ENCODE data around the gene CDH13.

CDH13 gene

GRCh38 chr16:82860071-82860470 lies 233.3 kb downstream of the CDH13 start:
- Histone ChIP-seq H3K79me2 (ENCODE audit: control insufficient read depth, low read length) (no peaks in the 10 kb centered on the region), H3K27me3 (ENCODE audit: control insufficient read depth, low read length) (no peaks in the 10 kb centered on the region), H3K4me1 (ENCODE audit: control insufficient read depth, low read length) (no peaks in the 10 kb centered on the region), H3K9me3 (ENCODE audit: control insufficient read depth, insufficient read depth, low read length) (no peaks in the 10 kb centered on the region; the same call in 1 of the 2 replicates), H3F3A (ENCODE audit: control insufficient read depth, insufficient read depth) (no peaks in the 10 kb centered on the region), H3K36me3 (ENCODE audit: control insufficient read depth, low read length) (no peaks in the 10 kb centered on the region), H3K4me3 (ENCODE audit: low read length) (no peak overlapping the region), H4K20me1 (ENCODE audit: control insufficient read depth, insufficient read depth, low read depth, low read length) (no peaks in the 10 kb centered on the region), H3K9me2 (replicated peaks; ENCODE audit: control insufficient read depth, low read length) (no peaks in the 10 kb centered on the region), H3K4me2 (ENCODE audit: low read length) (no peak overlapping the region), H3K27ac (ENCODE audit: low read depth, low read length) (no peak overlapping the region)
- TF ChIP-seq CTCF (IDR thresholded peaks at IDR 0.05; ENCODE audit: low read depth, low read length, poor library complexity, severe bottlenecking) (no peak), EZH2phosphoT487 (IDR thresholded peaks at IDR 0.05; ENCODE audit: borderline replicate concordance, low read length) (no peak)

GRCh38 chr16:82862057-82862456 lies 235.3 kb downstream of the CDH13 start:
- Histone ChIP-seq H3F3A (ENCODE audit: control insufficient read depth, insufficient read depth) (no peaks in the 10 kb centered on the region), H3K4me2 (ENCODE audit: low read length) (no peak overlapping the region), H3K79me2 (ENCODE audit: control insufficient read depth, low read length) (no peaks in the 10 kb centered on the region), H4K20me1 (ENCODE audit: control insufficient read depth, insufficient read depth, low read depth, low read length) (no peaks in the 10 kb centered on the region), H3K9me3 (ENCODE audit: control insufficient read depth, insufficient read depth, low read length) (no peaks in the 10 kb centered on the region; the same call in 1 of the 2 replicates), H3K4me1 (ENCODE audit: control insufficient read depth, low read length) (no peaks in the 10 kb centered on the region), H3K27me3 (ENCODE audit: control insufficient read depth, low read length) (no peaks in the 10 kb centered on the region), H3K4me3 (ENCODE audit: low read length) (no peak overlapping the region), H3K27ac (ENCODE audit: low read depth, low read length) (no peak overlapping the region), H3K9me2 (replicated peaks; ENCODE audit: control insufficient read depth, low read length) (no peaks in the 10 kb centered on the region), H3K36me3 (ENCODE audit: control insufficient read depth, low read length) (no peaks in the 10 kb centered on the region)
- TF ChIP-seq CTCF (IDR thresholded peaks at IDR 0.05; ENCODE audit: low read depth, low read length, poor library complexity, severe bottlenecking), result no peak
- no peak for TF ChIP-seq EZH2phosphoT487 (IDR thresholded peaks at IDR 0.05; ENCODE audit: borderline replicate concordance, low read length)

- H3K4me2 ChIP-seq (ENCODE audit: low read length), result no peak overlapping the region
- no peak for TF ChIP-seq CTCF (IDR thresholded peaks at IDR 0.05; ENCODE audit: low read depth, low read length, poor library complexity, severe bottlenecking)
- TF ChIP-seq EZH2phosphoT487 (IDR thresholded peaks at IDR 0.05; ENCODE audit: borderline replicate concordance, low read length), result no peak
- H3K4me3 ChIP-seq (ENCODE audit: low read length), result no peak overlapping the region
- H3K4me1 ChIP-seq (ENCODE audit: control insufficient read depth, low read length), result no peaks in the 10 kb centered on the region
- no peaks in the 10 kb centered on the region for H4K20me1 ChIP-seq (ENCODE audit: control insufficient read depth, insufficient read depth, low read depth, low read length)
- H3K27ac ChIP-seq (ENCODE audit: low read depth, low read length), result no peak overlapping the region
- no peaks in the 10 kb centered on the region for H3F3A ChIP-seq (ENCODE audit: control insufficient read depth, insufficient read depth)
- H3K79me2 ChIP-seq (ENCODE audit: control insufficient read depth, low read length), result no peaks in the 10 kb centered on the region
- no peaks in the 10 kb centered on the region for H3K36me3 ChIP-seq (ENCODE audit: control insufficient read depth, low read length)
- H3K9me2 ChIP-seq (replicated peaks; ENCODE audit: control insufficient read depth, low read length), result no peaks in the 10 kb centered on the region
- no peaks in the 10 kb centered on the region; the same call in 1 of the 2 replicates for H3K9me3 ChIP-seq (ENCODE audit: control insufficient read depth, insufficient read depth, low read length)
- no peaks in the 10 kb centered on the region for H3K27me3 ChIP-seq (ENCODE audit: control insufficient read depth, low read length)
Measured at GRCh38 chr16:82864332-82865040, 237.7 kb downstream of the CDH13 start.

Data from DOHH2 (cell line).